Anterior cingulate cortex (tissue), 58 donors: ENCODE data around the gene STAB1.

ENCODE experiments used
- DNase-seq, 58 donors: peaks; one replicate each; lab custom pipeline; 2025; lab: John Stamatoyannopoulos, UW

The STAB1 gene

GRCh38 chr3:52502808-52503350 lies 7.7 kb downstream of the STAB1 start:
- DNase-seq, result no peak

DNA sequence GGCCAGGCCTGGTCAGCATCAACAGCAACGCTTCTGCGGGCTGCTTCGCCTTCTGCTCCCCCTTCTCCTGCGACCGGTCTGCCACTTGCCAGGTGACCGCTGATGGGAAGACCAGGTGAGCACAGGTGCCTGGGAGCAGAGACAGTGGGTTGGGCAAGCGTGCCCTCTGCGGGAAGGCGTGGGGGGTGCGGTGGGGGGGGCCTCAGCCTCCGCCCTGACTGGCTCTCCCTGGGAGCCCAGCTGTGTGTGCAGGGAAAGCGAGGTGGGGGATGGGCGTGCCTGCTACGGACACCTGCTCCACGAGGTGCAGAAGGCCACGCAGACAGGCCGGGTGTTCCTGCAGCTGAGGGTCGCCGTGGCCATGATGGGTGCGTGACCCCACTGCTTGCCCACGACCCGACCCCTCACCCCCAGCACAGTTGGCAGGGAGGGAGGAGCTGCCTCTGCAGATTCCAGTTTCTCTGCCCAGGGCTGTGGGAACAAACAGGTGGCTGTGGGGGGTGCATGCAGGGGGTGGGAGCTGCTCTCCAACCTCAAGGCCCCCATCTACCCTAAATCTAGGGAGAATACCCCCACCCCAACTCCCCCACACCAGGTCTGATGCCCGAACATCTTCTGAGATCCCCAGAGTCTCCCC lies 8.8 kb downstream of the STAB1 start:
- DNase-seq, result no peak

GRCh38 chr3:52504977-52505376 lies 9.8 kb downstream of the STAB1 start:
- no peak for DNase-seq

- no peak for DNase-seq
Observed at GRCh38 chr3:52506266-52506966, 11.3 kb downstream of the STAB1 start.

GRCh38 chr3:52507359-52507758 lies 12.2 kb downstream of the STAB1 start:
- no peak for DNase-seq

GRCh38 chr3:52509753-52510328 lies 14.7 kb downstream of the STAB1 start:
- no peak for DNase-seq

DNA sequence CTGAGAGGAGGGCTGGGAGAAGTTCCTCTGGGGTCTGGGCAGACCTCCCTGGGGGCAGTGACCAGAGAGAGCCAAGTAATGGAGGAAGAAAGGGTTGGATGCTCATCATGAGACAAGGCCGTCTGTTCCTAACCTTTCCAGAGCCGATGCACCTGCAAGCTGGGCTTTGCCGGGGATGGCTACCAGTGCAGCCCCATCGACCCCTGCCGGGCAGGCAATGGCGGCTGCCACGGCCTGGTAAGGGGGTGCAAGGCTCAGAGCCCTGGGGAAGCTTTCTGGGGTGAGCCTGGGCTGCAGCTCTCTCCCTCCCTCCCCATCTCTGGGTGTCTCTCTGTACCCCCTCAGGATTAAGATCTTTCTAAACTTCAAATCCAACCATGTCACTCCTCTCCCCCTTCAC lies 16.4 kb downstream of the STAB1 start:
- DNase-seq, result no peak

DNA sequence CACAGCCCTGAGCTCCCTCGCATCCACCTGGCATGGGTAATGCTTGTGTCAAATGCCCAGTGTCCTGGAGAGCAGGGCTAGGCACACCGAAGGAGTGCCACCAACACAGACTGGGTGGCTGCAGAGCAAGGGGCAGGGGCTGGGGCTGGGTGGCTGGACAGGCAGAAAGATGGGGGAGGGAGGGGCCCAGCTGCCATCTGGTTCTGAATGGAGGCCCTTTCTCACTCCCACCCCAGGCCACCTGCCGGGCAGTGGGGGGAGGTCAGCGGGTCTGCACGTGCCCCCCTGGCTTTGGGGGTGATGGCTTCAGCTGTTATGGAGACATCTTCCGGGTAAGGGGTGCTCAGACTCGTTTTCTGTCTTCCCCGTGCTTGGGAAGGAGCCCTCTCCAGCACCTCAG lies 17.0 kb downstream of the STAB1 start:
- no peak for DNase-seq

GRCh38 chr3:52512727-52513126 lies 17.6 kb downstream of the STAB1 start:
- no peak for DNase-seq

GRCh38 chr3:52513281-52513680 lies 18.1 kb downstream of the STAB1 start:
- no peak for DNase-seq

- DNase-seq, result no peak
Observed at GRCh38 chr3:52514576-52514975, 19.4 kb downstream of the STAB1 start.

GRCh38 chr3:52515192-52515591 lies 20.1 kb downstream of the STAB1 start:
- DNase-seq, result no peak

DNA sequence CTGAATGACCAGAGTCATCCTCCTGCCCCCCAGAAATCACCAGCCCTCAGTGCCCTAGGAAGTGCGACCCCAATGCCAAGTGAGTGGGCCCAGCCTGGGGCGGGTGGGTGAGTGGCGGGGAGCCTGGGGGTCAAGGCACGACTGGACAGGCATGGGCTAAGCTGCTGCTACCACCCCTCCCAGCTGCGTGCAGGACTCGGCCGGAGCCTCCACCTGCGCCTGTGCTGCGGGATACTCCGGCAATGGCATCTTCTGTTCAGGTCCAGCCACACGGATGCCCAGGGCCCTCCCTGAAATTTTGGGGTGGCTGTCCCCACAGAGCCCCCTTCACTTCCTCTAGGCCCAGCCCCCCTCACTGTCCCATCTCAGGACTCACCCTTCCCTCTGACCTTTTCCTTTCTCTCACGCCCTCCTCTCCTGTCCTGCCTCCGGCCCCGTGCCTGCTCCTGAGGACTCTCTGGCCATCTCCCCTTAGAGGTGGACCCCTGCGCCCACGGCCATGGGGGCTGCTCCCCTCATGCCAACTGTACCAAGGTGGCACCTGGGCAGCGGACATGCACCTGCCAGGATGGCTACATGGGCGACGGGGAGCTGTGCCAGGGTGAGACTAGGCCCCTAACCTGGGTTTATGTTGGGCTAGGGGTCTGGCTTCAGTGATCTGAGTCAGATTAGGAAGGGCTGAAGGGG lies 21.5 kb downstream of the STAB1 start:
- DNase-seq, result no peak

- no peak for DNase-seq
Observed at GRCh38 chr3:52517796-52518722, 22.9 kb downstream of the STAB1 start.

- DNase-seq, result peak in 2 of 58 donors; percentile 21 to 26
Observed at GRCh38 chr3:52518723-52519444, 23.7 kb downstream of the STAB1 start.

DNA sequence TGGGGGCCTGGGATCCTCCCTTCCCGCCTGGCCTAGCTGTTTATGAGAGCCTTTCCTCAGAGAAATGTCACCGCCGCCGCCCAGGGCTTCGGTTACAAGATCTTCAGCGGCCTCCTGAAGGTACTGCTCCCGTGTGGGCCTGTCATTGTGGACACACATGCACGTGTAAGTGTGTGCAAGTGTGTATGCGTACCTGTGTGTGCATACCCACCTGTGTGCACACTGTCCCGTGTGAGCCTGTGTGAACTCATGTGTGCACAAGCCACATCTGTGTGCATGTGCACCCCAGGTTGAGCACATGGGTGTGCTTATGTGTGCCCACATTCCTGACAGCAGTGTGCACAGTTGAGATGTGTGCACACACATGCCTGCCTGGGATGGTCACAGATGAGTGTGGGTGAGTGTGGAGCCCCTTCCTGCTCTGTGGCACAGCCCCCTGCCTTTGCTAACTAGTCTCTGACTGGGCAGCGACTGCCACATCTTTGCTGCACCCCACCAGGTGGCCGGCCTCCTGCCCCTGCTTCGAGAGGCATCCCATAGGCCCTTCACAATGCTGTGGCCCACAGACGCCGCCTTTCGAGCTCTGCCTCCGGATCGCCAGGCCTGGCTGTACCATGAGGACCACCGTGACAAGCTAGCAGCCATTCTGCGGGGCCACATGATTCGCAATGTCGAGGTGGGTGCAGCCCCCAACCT lies 24.5 kb downstream of the STAB1 start:
- no peak for DNase-seq

DNA sequence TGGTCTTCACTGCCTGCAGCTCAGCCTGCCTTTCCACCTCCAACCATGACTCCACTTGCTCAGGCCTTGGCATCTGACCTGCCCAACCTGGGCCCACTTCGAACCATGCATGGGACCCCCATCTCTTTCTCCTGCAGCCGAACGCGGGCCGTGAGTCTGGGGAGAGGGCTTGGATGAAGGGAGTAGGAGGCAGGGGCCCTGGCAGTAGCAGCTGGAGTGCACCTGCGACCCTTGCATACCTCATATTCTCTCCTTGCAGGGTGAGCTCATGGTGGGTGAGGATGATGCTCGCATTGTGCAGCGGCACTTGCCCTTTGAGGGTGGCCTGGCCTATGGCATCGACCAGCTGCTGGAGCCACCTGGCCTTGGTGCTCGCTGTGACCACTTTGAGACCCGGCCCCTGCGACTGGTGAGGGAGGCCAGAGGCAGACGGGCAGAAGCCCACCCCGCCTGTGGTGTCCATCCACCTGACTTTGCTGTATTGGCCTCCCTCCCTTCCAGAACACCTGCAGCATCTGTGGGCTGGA lies 25.1 kb downstream of the STAB1 start:
- no peak for DNase-seq

GRCh38 chr3:52520716-52521487 lies 25.8 kb downstream of the STAB1 start:
- DNase-seq, result no peak
